Subcutaneous adipose tissue (tissue), 4 donors: ENCODE results near the gene ZC3H11A. TPM values are rescaled to one million over a fixed set of nuclear protein-coding genes. Genes with fewer than 3 reads are reported as not detected.

Experiments used
- total RNA-seq, 4 donors: library from RNA; depleted of rRNA; stranded (reverse); fragments of >200 nt; gene quantifications; one replicate each; pipeline ENCODE4 v1.1.0, GENCODE V29; 2016
- TF ChIP-seq, protein P1 (sequence below): fragments of 450-650 bp; IDR thresholded peaks from one replicate; pipeline ENCODE4 v1.5.1; 2016; ENCODE audit warnings: low read depth, mild to moderate bottlenecking, control low read depth, antibody characterized with exemption, moderate library complexity

Gene ZC3H11A
- total RNA-seq, 4 donors from 2014 or later: 113 to 125 (median 121) TPM

DNA sequence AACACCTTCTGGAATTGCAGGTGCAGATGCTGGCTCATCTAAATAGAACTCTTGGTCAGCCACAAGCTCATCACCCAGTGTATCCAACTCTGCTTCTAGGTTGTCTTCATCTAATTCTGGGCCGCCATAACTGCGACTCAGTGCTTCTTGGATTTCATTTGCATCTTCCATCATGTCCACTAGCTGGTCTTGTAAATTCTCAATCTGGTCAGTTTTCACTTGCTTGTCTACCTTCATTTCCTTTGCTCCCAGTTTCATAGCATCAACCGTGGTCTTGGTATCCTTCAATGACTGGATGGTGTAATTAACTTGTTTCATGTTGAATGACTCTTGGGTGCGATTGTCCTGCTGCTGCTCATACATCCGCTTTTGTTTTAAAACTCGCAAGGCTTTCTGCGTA lies 10.3 kb downstream of the ZC3H11A start:
- TF ChIP-seq, protein P1, sequence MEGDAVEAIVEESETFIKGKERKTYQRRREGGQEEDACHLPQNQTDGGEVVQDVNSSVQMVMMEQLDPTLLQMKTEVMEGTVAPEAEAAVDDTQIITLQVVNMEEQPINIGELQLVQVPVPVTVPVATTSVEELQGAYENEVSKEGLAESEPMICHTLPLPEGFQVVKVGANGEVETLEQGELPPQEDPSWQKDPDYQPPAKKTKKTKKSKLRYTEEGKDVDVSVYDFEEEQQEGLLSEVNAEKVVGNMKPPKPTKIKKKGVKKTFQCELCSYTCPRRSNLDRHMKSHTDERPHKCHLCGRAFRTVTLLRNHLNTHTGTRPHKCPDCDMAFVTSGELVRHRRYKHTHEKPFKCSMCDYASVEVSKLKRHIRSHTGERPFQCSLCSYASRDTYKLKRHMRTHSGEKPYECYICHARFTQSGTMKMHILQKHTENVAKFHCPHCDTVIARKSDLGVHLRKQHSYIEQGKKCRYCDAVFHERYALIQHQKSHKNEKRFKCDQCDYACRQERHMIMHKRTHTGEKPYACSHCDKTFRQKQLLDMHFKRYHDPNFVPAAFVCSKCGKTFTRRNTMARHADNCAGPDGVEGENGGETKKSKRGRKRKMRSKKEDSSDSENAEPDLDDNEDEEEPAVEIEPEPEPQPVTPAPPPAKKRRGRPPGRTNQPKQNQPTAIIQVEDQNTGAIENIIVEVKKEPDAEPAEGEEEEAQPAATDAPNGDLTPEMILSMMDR: no peak

DNA sequence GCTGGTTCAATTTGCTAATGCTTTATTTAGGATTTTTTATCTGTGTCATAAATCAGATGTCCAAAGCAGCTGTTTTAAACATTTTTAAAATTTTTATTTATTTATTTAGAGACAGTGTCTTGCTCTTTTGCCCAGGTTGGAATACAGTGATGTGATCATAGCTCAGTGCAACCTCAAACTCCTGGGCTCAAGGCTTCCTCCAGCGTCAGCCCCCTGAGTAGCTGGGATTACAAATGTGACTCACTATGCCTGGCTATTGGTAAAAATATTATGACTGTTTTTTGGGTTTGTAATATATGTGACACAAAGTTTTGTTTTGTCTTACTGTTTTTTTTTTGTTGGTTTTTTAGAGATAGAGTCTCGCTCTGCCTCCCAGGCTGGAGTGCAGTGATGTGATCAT lies 11.8 kb downstream of the ZC3H11A start:
- TF ChIP-seq, protein P1: no peak

- TF ChIP-seq, protein P1: no peak
Measured at GRCh38 chr1:203813581-203814341, 18.3 kb downstream of the ZC3H11A start.

GRCh38 chr1:203818399-203818798 lies 23.0 kb downstream of the ZC3H11A start:
- TF ChIP-seq, protein P1: no peak

DNA sequence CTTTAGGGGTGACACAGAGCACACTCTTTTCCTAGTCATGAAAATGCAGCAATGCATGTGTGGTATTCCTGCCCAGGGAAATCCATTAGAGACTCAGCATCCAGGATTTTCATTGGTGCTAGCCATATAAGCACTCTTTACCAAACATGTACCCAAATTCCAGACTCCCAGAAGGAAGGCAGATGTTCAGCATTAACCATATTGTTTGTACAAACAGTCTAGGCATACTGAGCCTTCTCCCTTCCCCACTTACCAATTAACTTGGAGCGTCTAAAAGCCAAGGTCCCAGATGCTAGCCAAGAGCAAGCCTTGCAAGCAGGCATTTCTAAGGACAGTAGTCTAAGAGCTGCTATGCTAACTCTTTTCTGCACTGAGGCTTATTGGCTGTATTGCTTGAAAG lies 27.9 kb downstream of the ZC3H11A start:
- TF ChIP-seq, protein P1: no peak

- TF ChIP-seq, protein P1: no peak
Measured at GRCh38 chr1:203826175-203826574, 30.8 kb downstream of the ZC3H11A start.

GRCh38 chr1:203828002-203828401 lies 32.6 kb downstream of the ZC3H11A start:
- TF ChIP-seq, protein P1: no peak
